PFSK-1 (cell line): ENCODE results near the gene NXPH3.

Experiments
- POLR2AphosphoS5 ChIP-seq: IDR thresholded peaks from 2 replicates; pipeline ENCODE4 v1.6.1; 2012; ENCODE audit warnings: low read depth, mild to moderate bottlenecking, control low read depth, low read length, moderate library complexity
- TAF1 ChIP-seq: IDR thresholded peaks from 2 replicates; pipeline ENCODE4 v1.6.1; 2012; ENCODE audit warnings: low read length, control low read depth, borderline replicate concordance; ENCODE audit not compliant: insufficient read depth

GRCh38 chr17:49545806-49546545, 29.7 kb upstream of the NXPH3 start:
- TF ChIP-seq TAF1 = no peak
- no peak for TF ChIP-seq POLR2AphosphoS5
